HEK293T (cell line): ENCODE results near the gene ISCU.

Experiments used
- BHLHE40 ChIP-seq: fragments of 450-650 bp; IDR thresholded peaks from 2 replicates; pipeline ENCODE4 v1.6.1; 2016; ENCODE audit warnings: mild to moderate bottlenecking, moderate library complexity, borderline replicate concordance
- FOXA1 ChIP-seq: fragments of 450-650 bp; IDR thresholded peaks from 2 replicates; pipeline ENCODE4 v1.6.1; 2016; ENCODE audit warnings: mild to moderate bottlenecking
- FOXM1 ChIP-seq: fragments of 450-650 bp; IDR thresholded peaks from 2 replicates; pipeline ENCODE4 v1.6.1; 2017; ENCODE audit warnings: mild to moderate bottlenecking, borderline replicate concordance
- LEF1 ChIP-seq: fragments of 450-650 bp; IDR thresholded peaks from 2 replicates; pipeline ENCODE4 v1.6.1; 2017; ENCODE audit warnings: mild to moderate bottlenecking, borderline replicate concordance
- PKNOX1 ChIP-seq: fragments of 450-650 bp; IDR thresholded peaks from 2 replicates; pipeline ENCODE4 v1.6.1; 2016
- SP1 ChIP-seq: fragments of 450-650 bp; IDR thresholded peaks from 2 replicates; pipeline ENCODE4 v1.6.1; 2017

GRCh38 chr12:108527166-108527496 lies 35.3 kb upstream of the ISCU start:
- TF ChIP-seq FOXA1, result no peak
- TF ChIP-seq SP1, result no peak
- no peak for TF ChIP-seq LEF1
- no peak for TF ChIP-seq FOXM1
- TF ChIP-seq PKNOX1, result no peak
- no peak for TF ChIP-seq BHLHE40
